Stomach (tissue), 4 donors: ENCODE measurements around the gene NCAM1.
"Not testable (repeated sequence)": the region's sequence is repeated elsewhere in the genome, so short reads cannot be mapped to it uniquely, and the experiment has no call there.

Source experiments
- CTCF ChIP-seq, 7 experiments: fragments of 450-650 bp in 4 of 7; fragments of 200-600 bp in 3 of 7; sonication (generic) in 3 of 7; IDR thresholded peaks; one replicate each; pipeline ENCODE4 v1.5.1; 2016 to 2019; ENCODE audit warnings: antibody characterized with exemption in 7 of 7, control low read depth in 2 of 7, mild to moderate bottlenecking in 1 of 7
- POLR2A ChIP-seq, 4 donors: fragments of 450-650 bp; IDR thresholded peaks; one replicate each; pipeline ENCODE4 v1.6.1; 2016; ENCODE audit warnings: antibody characterized with exemption in 4 of 4, control low read depth in 2 of 4, mild to moderate bottlenecking in 1 of 4, moderate library complexity in 1 of 4
- POLR2AphosphoS5 ChIP-seq, 3 donors: sonication (generic); formaldehyde crosslinking; IDR thresholded peaks; one replicate each; pipeline ENCODE4 v1.6.1; 2016; ENCODE audit warnings: antibody characterized with exemption in 3 of 3

- not testable (repeated sequence) for TF ChIP-seq POLR2AphosphoS5, CTCF, POLR2A (IDR thresholded peaks at IDR 0.05)
Measured at GRCh38 chr11:113298496-113298895, 337.3 kb downstream of the NCAM1 start.
